Neural cell (in vitro differentiated cells): Measurements from ENCODE around the gene NTNG1. TPM values are rescaled to one million over a fixed set of nuclear protein-coding genes. Genes with fewer than 3 reads are reported as not detected.

ENCODE experiments used
- H2AFZ ChIP-seq: fragments of 200-600, 300-800 bp; sonication (generic), shearing (Covaris generic); 2 replicates; pipeline ENCODE4 v1.6.0; 2014; ENCODE audit warnings: low read depth, mild to moderate bottlenecking, antibody characterized with exemption, low read length, moderate library complexity
- H3F3A ChIP-seq: fragments of 200-600 bp; shearing (Covaris generic); 2 replicates; pipeline ENCODE4 v1.6.1; 2016; ENCODE audit warnings: mild to moderate bottlenecking, moderate library complexity, mixed read lengths, antibody characterized with exemption, low read length; ENCODE audit not compliant: insufficient read depth, poor library complexity, severe bottlenecking
- H3K27ac ChIP-seq: fragments of 200-600, 300-800 bp; sonication (generic), shearing (Covaris generic); 2 replicates; pipeline ENCODE4 v1.5.1; 2014; ENCODE audit warnings: mild to moderate bottlenecking, low read length, moderate library complexity
- H3K27me3 ChIP-seq: fragments of 300-800, 200-600 bp; sonication (generic), shearing (Covaris generic); 2 replicates; pipeline ENCODE4 v1.6.0; 2014; ENCODE audit warnings: mild to moderate bottlenecking, low read depth, low read length, moderate library complexity; ENCODE audit not compliant: insufficient read depth
- H3K36me3 ChIP-seq: fragments of 300-800, 200-600 bp; sonication (generic), shearing (Covaris generic); 2 replicates; pipeline ENCODE4 v1.5.1; 2014; ENCODE audit warnings: mild to moderate bottlenecking, antibody characterized with exemption, low read length, moderate library complexity; ENCODE audit not compliant: insufficient read depth
- H3K4me2 ChIP-seq: fragments of 300-800, 200-600 bp; sonication (generic), shearing (Covaris generic); 2 replicates; pipeline ENCODE4 v1.6.0; 2014; ENCODE audit warnings: mild to moderate bottlenecking, low read length
- H3K4me3 ChIP-seq: fragments of 300-800, 200-600 bp; sonication (generic), shearing (Covaris generic); 2 replicates; pipeline ENCODE4 v1.5.1; 2014; ENCODE audit warnings: mild to moderate bottlenecking, low read length, moderate library complexity
- H3K79me2 ChIP-seq: fragments of 200-600 bp; shearing (Covaris generic); replicated peaks from 2 replicates; pipeline ENCODE4 v1.6.0; 2014; ENCODE audit warnings: mild to moderate bottlenecking, low read length, moderate library complexity; ENCODE audit not compliant: insufficient read depth
- H3K9ac ChIP-seq: fragments of 300-800, 200-600 bp; sonication (generic), shearing (Covaris generic); 2 replicates; pipeline ENCODE4 v1.6.1; 2016; ENCODE audit warnings: mild to moderate bottlenecking, low read length, mixed read lengths
- H3K9me2 ChIP-seq: fragments of 200-600 bp; shearing (Covaris generic); 2 replicates; pipeline ENCODE4 v1.6.1; 2016; ENCODE audit warnings: mild to moderate bottlenecking, low read length, mixed read lengths; ENCODE audit not compliant: insufficient read depth
- H3K9me3 ChIP-seq: fragments of 200-600, 300-800 bp; sonication (generic), shearing (Covaris generic); 2 replicates; pipeline ENCODE4 v1.6.1; 2016; ENCODE audit warnings: mild to moderate bottlenecking, mixed run types, low read length, moderate library complexity, mixed read lengths
- H4K20me1 ChIP-seq: fragments of 200-600 bp; shearing (Covaris generic); 2 replicates; pipeline ENCODE4 v1.6.1; 2016; ENCODE audit warnings: mild to moderate bottlenecking, mixed run types; ENCODE audit not compliant: insufficient read depth
- CTCF ChIP-seq: fragments of 450-650 bp; IDR thresholded peaks from 2 replicates; pipeline ENCODE4 v1.5.1; 2014; ENCODE audit warnings: antibody characterized with exemption, mild to moderate bottlenecking, moderate library complexity; ENCODE audit not compliant: poor library complexity, severe bottlenecking
- EP300 ChIP-seq: fragments of 450-650 bp; conservative IDR thresholded peaks from 2 replicates; pipeline ENCODE4 v1.6.1; 2014; ENCODE audit warnings: antibody characterized with exemption, mild to moderate bottlenecking, moderate library complexity; ENCODE audit not compliant: poor library complexity, severe bottlenecking
- EZH2 ChIP-seq: fragments of 200-600, 300-800 bp; shearing (Covaris generic), sonication (generic); IDR thresholded peaks from 2 replicates; pipeline ENCODE4 v1.6.1; 2014; ENCODE audit warnings: antibody characterized with exemption, low read length, borderline replicate concordance, mild to moderate bottlenecking; ENCODE audit not compliant: insufficient read depth, poor library complexity, severe bottlenecking
- MXI1 ChIP-seq: fragments of 450-650 bp; conservative IDR thresholded peaks from 2 replicates; pipeline ENCODE4 v1.6.1; 2014; ENCODE audit warnings: antibody characterized with exemption, mild to moderate bottlenecking; ENCODE audit not compliant: poor library complexity, severe bottlenecking
- POLR2AphosphoS5 ChIP-seq: IDR thresholded peaks from 2 replicates; pipeline ENCODE4 v1.6.1; 2012
- RAD21 ChIP-seq: fragments of 450-650 bp; conservative IDR thresholded peaks from 2 replicates; pipeline ENCODE4 v1.6.1; 2014; ENCODE audit warnings: antibody characterized with exemption, mild to moderate bottlenecking, moderate library complexity
- REST ChIP-seq: IDR thresholded peaks from 2 replicates; pipeline ENCODE4 v1.6.1; 2012; ENCODE audit warnings: borderline replicate concordance
- SMC3 ChIP-seq: fragments of 450-650 bp; conservative IDR thresholded peaks from 2 replicates; pipeline ENCODE4 v1.6.1; 2014; ENCODE audit warnings: antibody characterized with exemption, mild to moderate bottlenecking, moderate library complexity; ENCODE audit not compliant: poor library complexity
- TAF1 ChIP-seq: IDR thresholded peaks from 2 replicates; pipeline ENCODE4 v1.6.1; 2012; ENCODE audit warnings: low read depth
- polyA plus RNA-seq: library from polyadenylated mRNA; depleted of rRNA; stranded (reverse); fragments of >200 nt; gene quantifications from 2 replicates; pipeline ENCODE4 v1.2.3, GENCODE V29; 2014

NTNG1 gene
- polyA plus RNA-seq, 1 donor from 2014 or later, result not detected

- H3K27me3 ChIP-seq, result no peaks in the 10 kb centered on the region
- no peaks in the 10 kb centered on the region for H3K36me3 ChIP-seq
- no peak overlapping the region for H3K4me2 ChIP-seq
- no peaks in the 10 kb centered on the region for H3K79me2 ChIP-seq
- H2AFZ ChIP-seq, result no peak overlapping the region
- no peak overlapping the region for H3K9ac ChIP-seq
- H3K4me3 ChIP-seq, result no peak overlapping the region
- H4K20me1 ChIP-seq, result no peaks in the 10 kb centered on the region
- H3K27ac ChIP-seq, result no peak overlapping the region
- H3K9me2 ChIP-seq, result no peaks in the 10 kb centered on the region
- H3K9me3 ChIP-seq, result no peaks in the 10 kb centered on the region
- H3F3A ChIP-seq, result no peaks in the 10 kb centered on the region
- TF ChIP-seq RAD21 (no peak), CTCF (no peak)
Observed at GRCh38 chr1:107228704-107229371, 88.0 kb downstream of the NTNG1 start.

GRCh38 chr1:107229711-107230110 lies 88.9 kb downstream of the NTNG1 start:
- H3K4me3 ChIP-seq, result no peak overlapping the region
- H3K27ac ChIP-seq, result no peak overlapping the region
- no peaks in the 10 kb centered on the region for H3K36me3 ChIP-seq
- H3K27me3 ChIP-seq, result no peaks in the 10 kb centered on the region
- no peak overlapping the region for H2AFZ ChIP-seq
- H3K79me2 ChIP-seq, result no peaks in the 10 kb centered on the region
- no peak overlapping the region for H3K9ac ChIP-seq
- H3F3A ChIP-seq, result no peaks in the 10 kb centered on the region
- TF ChIP-seq SMC3 (no peak), CTCF (no peak), EP300 (no peak), POLR2AphosphoS5 (no peak), TAF1 (no peak), MXI1 (no peak), EZH2 (no peak), RAD21 (no peak), REST (no peak)
- no peak overlapping the region for H3K4me2 ChIP-seq
- H3K9me2 ChIP-seq, result no peaks in the 10 kb centered on the region
- no peaks in the 10 kb centered on the region for H4K20me1 ChIP-seq
- H3K9me3 ChIP-seq, result no peaks in the 10 kb centered on the region
